ENCODE results near the gene COMMD9. TPM values are rescaled to one million over a fixed set of nuclear protein-coding genes. Genes with fewer than 3 reads are reported as not detected.

The COMMD9 gene
- total RNA-seq, 3 donors from 2014 or later (not counting 1 experiment from before 2014, with no cell fraction given) = 64.6 to 79.1 (median 74.0) TPM

GRCh38 chr11:36258730-36259360, 30.4 kb downstream of the COMMD9 start:
- no peaks in the 10 kb centered on the region for H3K4me1 ChIP-seq (ENCODE audit: control insufficient read depth, insufficient read depth, low read length)
- Mint-ChIP-seq H3K27ac (no peak overlapping the region), H3K27me3 (ENCODE audit: low read depth in 2 of 2) (peaks cover 28 to 51% of the 10 kb centered on the region in 2 donors), H3K4me1 (no peaks in the 10 kb centered on the region), H3K4me3 (no peak overlapping the region), H3K36me3 (no peaks in the 10 kb centered on the region), H3K9me3 (no peaks in the 10 kb centered on the region)
- no peaks in the 10 kb centered on the region for H3K36me3 ChIP-seq (ENCODE audit: control insufficient read depth, insufficient read depth, low read length)
- H3K9me3 ChIP-seq (ENCODE audit: control insufficient read depth, insufficient read depth, low read length) = no peaks in the 10 kb centered on the region
- H3K27me3 ChIP-seq (ENCODE audit: control insufficient read depth, insufficient read depth, low read length) = peaks cover 2% of the 10 kb centered on the region
- DNase-seq (peak in 1 of 2 donors; percentile 21), ATAC-seq (peak in 1 of 3 donors; percentile 55)
- no peak overlapping the region for H3K27ac ChIP-seq (ENCODE audit: low read length)
- TF ChIP-seq CTCF (IDR thresholded peaks at IDR 0.05) = no peak
- no peak overlapping the region for H3K4me3 ChIP-seq (ENCODE audit: low read length)
- WGBS (ENCODE audit: insufficient coverage) = 43% methylated on average over 12 of the region's 12 CpGs
- intact Hi-C loops (cut with micrococcal nuclease) = loop anchor here (10.0 kb wide), 1 partner anchor 64 kb away; no protein-coding TSS in a partner anchor

GRCh38 chr11:36257351-36257750, 31.9 kb downstream of the COMMD9 start:
- peaks cover 21 to 40% of the 10 kb centered on the region in 2 donors for H3K27me3 Mint-ChIP-seq (ENCODE audit: low read depth in 2 of 2)
- intact Hi-C loops (cut with micrococcal nuclease) = loop anchor here (10.0 kb wide), 1 partner anchor 63 kb away; no protein-coding TSS in a partner anchor
- Histone ChIP-seq H3K27me3 (ENCODE audit: control insufficient read depth, insufficient read depth, low read length) (peaks cover 2% of the 10 kb centered on the region), H3K36me3 (ENCODE audit: control insufficient read depth, insufficient read depth, low read length) (no peaks in the 10 kb centered on the region), H3K4me3 (ENCODE audit: low read length) (no peak overlapping the region), H3K9me3 (ENCODE audit: control insufficient read depth, insufficient read depth, low read length) (no peaks in the 10 kb centered on the region), H3K4me1 (ENCODE audit: control insufficient read depth, insufficient read depth, low read length) (no peaks in the 10 kb centered on the region), H3K27ac (ENCODE audit: low read length) (no peak overlapping the region)
- WGBS (ENCODE audit: insufficient coverage) = 69% methylated on average over 5 of the region's 5 CpGs
- DNase-seq (no peak), ATAC-seq (no peak)
- H3K4me3 Mint-ChIP-seq = no peak overlapping the region
- H3K27ac Mint-ChIP-seq = no peak overlapping the region
- TF ChIP-seq CTCF (IDR thresholded peaks at IDR 0.05) = no peak
- H3K36me3 Mint-ChIP-seq = no peaks in the 10 kb centered on the region
- no peaks in the 10 kb centered on the region for H3K4me1 Mint-ChIP-seq
- no peaks in the 10 kb centered on the region for H3K9me3 Mint-ChIP-seq

GRCh38 chr11:36254713-36255112, 34.5 kb downstream of the COMMD9 start:
- 75% methylated on average over 1 of the region's 1 CpG for WGBS (ENCODE audit: insufficient coverage)
- Histone ChIP-seq H3K36me3 (ENCODE audit: control insufficient read depth, insufficient read depth, low read length) (no peaks in the 10 kb centered on the region), H3K4me3 (ENCODE audit: low read length) (no peak overlapping the region), H3K27ac (ENCODE audit: low read length) (no peak overlapping the region), H3K9me3 (ENCODE audit: control insufficient read depth, insufficient read depth, low read length) (no peaks in the 10 kb centered on the region), H3K27me3 (ENCODE audit: control insufficient read depth, insufficient read depth, low read length) (no peaks in the 10 kb centered on the region), H3K4me1 (ENCODE audit: control insufficient read depth, insufficient read depth, low read length) (no peaks in the 10 kb centered on the region)
- no peaks in the 10 kb centered on the region for H3K36me3 Mint-ChIP-seq
- TF ChIP-seq CTCF (IDR thresholded peaks at IDR 0.05) = no peak
- intact Hi-C loops (cut with micrococcal nuclease) = loop anchor here (10.0 kb wide), 1 partner anchor 60 kb away; no protein-coding TSS in a partner anchor
- ATAC-seq (no peak), DNase-seq (no peak)
- H3K9me3 Mint-ChIP-seq = peaks cover 0 to 2% of the 10 kb centered on the region in 2 donors
- no peak overlapping the region for H3K4me3 Mint-ChIP-seq
- H3K4me1 Mint-ChIP-seq = no peaks in the 10 kb centered on the region
- H3K27me3 Mint-ChIP-seq (ENCODE audit: low read depth in 2 of 2) = peaks cover 24 to 42% of the 10 kb centered on the region in 2 donors
- H3K27ac Mint-ChIP-seq = no peak overlapping the region
